ENCODE results near the gene KHDC1. TPM values are rescaled to one million over a fixed set of nuclear protein-coding genes. Genes with fewer than 3 reads are reported as not detected.
"Not testable (repeated sequence)": the region's sequence is repeated elsewhere in the genome, so short reads cannot be mapped to it uniquely, and the experiment has no call there.

Gene KHDC1
- total RNA-seq, 1 experiment from 2014 or later: 9.6 TPM

- CTCF ChIA-PET: interaction anchor here (0.5 to 1.7 kb wide), 11 partner anchors 21 to 1924 kb away, joined by 3 to 24 read pairs (median 4); no protein-coding TSS in a partner anchor
- ATAC-seq (peak; percentile 82), DNase-seq (ENCODE audit: low read depth, low spot score) (no peak)
- H3K9me3 ChIP-seq (ENCODE audit: control insufficient read depth, insufficient read depth, low read depth, low read length): no peaks in the 10 kb centered on the region
- no peaks in the 10 kb centered on the region for H3K27me3 ChIP-seq (ENCODE audit: control insufficient read depth, insufficient read depth, low read length)
- H3K4me1 ChIP-seq (ENCODE audit: control insufficient read depth, insufficient read depth, low read length): no peaks in the 10 kb centered on the region
- no peak overlapping the region for H3K27ac ChIP-seq (ENCODE audit: low read length)
- H3K4me3 ChIP-seq (ENCODE audit: low read depth in 2 of 2, low read length in 2 of 2): no peak overlapping the region
- intact Hi-C loops (cut with micrococcal nuclease; ENCODE audit: unreplicated experiment): loop anchor here (1.0 to 2.0 kb wide), 2 partner anchors 41 to 103 kb away; no protein-coding TSS in a partner anchor
- TF ChIP-seq TCF7L2 (IDR thresholded peaks at IDR 0.05; ENCODE audit: low read depth, low read length): no peak
- TF ChIP-seq CTCF (IDR thresholded peaks at IDR 0.05): peak; percentile 72
- TF ChIP-seq SIN3A (IDR thresholded peaks at IDR 0.05; ENCODE audit: borderline replicate concordance, insufficient read depth, low read depth, low read length): no peak
- no peak for TF ChIP-seq POLR2AphosphoS5 (IDR thresholded peaks at IDR 0.05; ENCODE audit: low read depth, low read length)
- TF ChIP-seq, protein P1, sequence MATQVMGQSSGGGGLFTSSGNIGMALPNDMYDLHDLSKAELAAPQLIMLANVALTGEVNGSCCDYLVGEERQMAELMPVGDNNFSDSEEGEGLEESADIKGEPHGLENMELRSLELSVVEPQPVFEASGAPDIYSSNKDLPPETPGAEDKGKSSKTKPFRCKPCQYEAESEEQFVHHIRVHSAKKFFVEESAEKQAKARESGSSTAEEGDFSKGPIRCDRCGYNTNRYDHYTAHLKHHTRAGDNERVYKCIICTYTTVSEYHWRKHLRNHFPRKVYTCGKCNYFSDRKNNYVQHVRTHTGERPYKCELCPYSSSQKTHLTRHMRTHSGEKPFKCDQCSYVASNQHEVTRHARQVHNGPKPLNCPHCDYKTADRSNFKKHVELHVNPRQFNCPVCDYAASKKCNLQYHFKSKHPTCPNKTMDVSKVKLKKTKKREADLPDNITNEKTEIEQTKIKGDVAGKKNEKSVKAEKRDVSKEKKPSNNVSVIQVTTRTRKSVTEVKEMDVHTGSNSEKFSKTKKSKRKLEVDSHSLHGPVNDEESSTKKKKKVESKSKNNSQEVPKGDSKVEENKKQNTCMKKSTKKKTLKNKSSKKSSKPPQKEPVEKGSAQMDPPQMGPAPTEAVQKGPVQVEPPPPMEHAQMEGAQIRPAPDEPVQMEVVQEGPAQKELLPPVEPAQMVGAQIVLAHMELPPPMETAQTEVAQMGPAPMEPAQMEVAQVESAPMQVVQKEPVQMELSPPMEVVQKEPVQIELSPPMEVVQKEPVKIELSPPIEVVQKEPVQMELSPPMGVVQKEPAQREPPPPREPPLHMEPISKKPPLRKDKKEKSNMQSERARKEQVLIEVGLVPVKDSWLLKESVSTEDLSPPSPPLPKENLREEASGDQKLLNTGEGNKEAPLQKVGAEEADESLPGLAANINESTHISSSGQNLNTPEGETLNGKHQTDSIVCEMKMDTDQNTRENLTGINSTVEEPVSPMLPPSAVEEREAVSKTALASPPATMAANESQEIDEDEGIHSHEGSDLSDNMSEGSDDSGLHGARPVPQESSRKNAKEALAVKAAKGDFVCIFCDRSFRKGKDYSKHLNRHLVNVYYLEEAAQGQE (IDR thresholded peaks at IDR 0.05; ENCODE audit: insufficient read depth in 1 of 2, low read depth in 2 of 2, low read length in 1 of 2): 0 out of 4 replicates have a peak, but pooled peaks of 1 of the 2 experiments have one; percentile 8
- no peaks in the 10 kb centered on the region for H3K36me3 ChIP-seq (ENCODE audit: control insufficient read depth, insufficient read depth, low read length)
- POLR2A ChIA-PET: interaction anchor here (0.6 to 0.7 kb wide), 2 partner anchors 53 to 63 kb away, joined by 3 to 7 read pairs; no protein-coding TSS in a partner anchor
- in situ Hi-C loops (cut with HindIII; ENCODE audit: low pct_unique_long_range_greater_than_20kb, low sequenced_read_pairs): no loop called here
- BruUV-seq (replicated peaks): no TSS peak
Observed at GRCh38 chr6:73285674-73286283, 22.8 kb upstream of the KHDC1 start.

GRCh38 chr6:73282871-73283270 is 19.9 kb upstream of the KHDC1 start:
- CTCF ChIA-PET: interaction anchor here (0.7 kb wide), 1 partner anchor 789 kb away, joined by 4 read pairs; no protein-coding TSS in a partner anchor
- POLR2A ChIA-PET: interaction anchor here (0.6 kb wide), 1 partner anchor 42 kb away, joined by 3 read pairs; no protein-coding TSS in a partner anchor
- Histone ChIP-seq H3K27ac (ENCODE audit: low read length) (no peak overlapping the region), H3K4me3 (ENCODE audit: low read depth in 2 of 2, low read length in 2 of 2) (no peak overlapping the region), H3K4me1 (ENCODE audit: control insufficient read depth, insufficient read depth, low read length) (no peaks in the 10 kb centered on the region), H3K9me3 (ENCODE audit: control insufficient read depth, insufficient read depth, low read depth, low read length) (no peaks in the 10 kb centered on the region), H3K36me3 (ENCODE audit: control insufficient read depth, insufficient read depth, low read length) (no peaks in the 10 kb centered on the region; the same call in 1 of the 2 replicates), H3K27me3 (ENCODE audit: control insufficient read depth, insufficient read depth, low read length) (no peaks in the 10 kb centered on the region)
- DNase-seq (ENCODE audit: low read depth, low spot score) (no peak), ATAC-seq (no peak)
- intact Hi-C loops (cut with micrococcal nuclease; ENCODE audit: unreplicated experiment) (no loop called here), in situ Hi-C loops (cut with HindIII; ENCODE audit: low pct_unique_long_range_greater_than_20kb, low sequenced_read_pairs) (no loop called here)
- BruUV-seq (replicated peaks): TSS peak; percentile 41
- TF ChIP-seq TCF7L2 (IDR thresholded peaks at IDR 0.05; ENCODE audit: low read depth, low read length) (no peak), CTCF (IDR thresholded peaks at IDR 0.05) (no peak), POLR2AphosphoS5 (IDR thresholded peaks at IDR 0.05; ENCODE audit: low read depth, low read length) (no peak), SIN3A (IDR thresholded peaks at IDR 0.05; ENCODE audit: borderline replicate concordance, insufficient read depth, low read depth, low read length) (no peak)
- TF ChIP-seq, protein P1 (IDR thresholded peaks at IDR 0.05; ENCODE audit: insufficient read depth in 1 of 2, low read depth in 2 of 2, low read length in 1 of 2): no peak

GRCh38 chr6:73281684-73282083 is 18.7 kb upstream of the KHDC1 start:
- H3K4me3 ChIP-seq (ENCODE audit: low read depth in 2 of 2, low read length in 2 of 2); DNase-seq (ENCODE audit: low read depth, low spot score); POLR2A ChIA-PET; intact Hi-C loops (cut with micrococcal nuclease; ENCODE audit: unreplicated experiment); H3K36me3 ChIP-seq (ENCODE audit: control insufficient read depth, insufficient read depth, low read length); H3K4me1 ChIP-seq (ENCODE audit: control insufficient read depth, insufficient read depth, low read length); BruUV-seq (replicated peaks); in situ Hi-C loops (cut with HindIII; ENCODE audit: low pct_unique_long_range_greater_than_20kb, low sequenced_read_pairs); H3K27ac ChIP-seq (ENCODE audit: low read length); H3K9me3 ChIP-seq (ENCODE audit: control insufficient read depth, insufficient read depth, low read depth, low read length); ATAC-seq; H3K27me3 ChIP-seq (ENCODE audit: control insufficient read depth, insufficient read depth, low read length); CTCF ChIA-PET: not testable (repeated sequence)

Measured in Panc1 (cell line).